A549 (cell line): ENCODE measurements around the gene CRB1.
"Not testable (repeated sequence)": the region's sequence is repeated elsewhere in the genome, so short reads cannot be mapped to it uniquely, and the experiment has no call there.

Experiments
- BHLHE40 ChIP-seq: IDR thresholded peaks from 2 replicates; pipeline ENCODE4 v1.6.1; 2012; ENCODE audit warnings: low read depth, low read length, inconsistent platforms
- GATA3 ChIP-seq: IDR thresholded peaks from 2 replicates; pipeline ENCODE4 v1.6.1; 2012; ENCODE audit warnings: borderline replicate concordance
- MYC ChIP-seq: IDR thresholded peaks from 2 replicates; pipeline ENCODE4 v1.6.1; 2012; ENCODE audit warnings: mild to moderate bottlenecking, inconsistent platforms, low read length, improper control_type of control experiment, borderline replicate concordance
- NR3C1 ChIP-seq: fragments of >200 bp; sonication (Bioruptor Twin); formaldehyde crosslinking; IDR thresholded peaks from 3 replicates; pipeline ENCODE4 v1.6.1; 2017
- POLR2A ChIP-seq: IDR thresholded peaks from 2 replicates; pipeline ENCODE4 v1.6.1; 2012; ENCODE audit warnings: mild to moderate bottlenecking, low read length
- POLR2AphosphoS2 ChIP-seq: conservative IDR thresholded peaks from 2 replicates; pipeline ENCODE4 v1.6.1; 2012; ENCODE audit warnings: low read length, improper control_type of control experiment, inconsistent platforms
- RFX5 ChIP-seq: fragments of 450-650 bp; IDR thresholded peaks from 2 replicates; pipeline ENCODE4 v1.7.1; 2014; ENCODE audit warnings: antibody characterized with exemption, mild to moderate bottlenecking, moderate library complexity
- RNF2 ChIP-seq: fragments of 200-600 bp; sonication (generic); IDR thresholded peaks from 2 replicates; pipeline ENCODE4 v1.6.1; 2016; ENCODE audit warnings: low read depth, mild to moderate bottlenecking, antibody characterized with exemption, moderate library complexity, borderline replicate concordance
- ZFP36 ChIP-seq: fragments of 450-650 bp; IDR thresholded peaks from 2 replicates; pipeline ENCODE4 v1.6.1; 2014; ENCODE audit warnings: borderline replicate concordance; ENCODE audit not compliant: partially characterized antibody
- TF ChIP-seq, protein P1 (sequence below): fragments of >200 bp; sonication (Bioruptor Twin); formaldehyde crosslinking; IDR thresholded peaks from 3 replicates; pipeline ENCODE4 v1.5.1; 2016
- TF ChIP-seq, protein P2 (sequence below): fragments of 200-600 bp; sonication (generic); IDR thresholded peaks from 2 replicates; pipeline ENCODE4 v1.6.1; 2016; ENCODE audit warnings: antibody characterized with exemption, mild to moderate bottlenecking, moderate library complexity
- TF ChIP-seq, protein P3 (sequence below): IDR thresholded peaks from 2 replicates; pipeline ENCODE4 v1.6.1; 2012

DNA sequence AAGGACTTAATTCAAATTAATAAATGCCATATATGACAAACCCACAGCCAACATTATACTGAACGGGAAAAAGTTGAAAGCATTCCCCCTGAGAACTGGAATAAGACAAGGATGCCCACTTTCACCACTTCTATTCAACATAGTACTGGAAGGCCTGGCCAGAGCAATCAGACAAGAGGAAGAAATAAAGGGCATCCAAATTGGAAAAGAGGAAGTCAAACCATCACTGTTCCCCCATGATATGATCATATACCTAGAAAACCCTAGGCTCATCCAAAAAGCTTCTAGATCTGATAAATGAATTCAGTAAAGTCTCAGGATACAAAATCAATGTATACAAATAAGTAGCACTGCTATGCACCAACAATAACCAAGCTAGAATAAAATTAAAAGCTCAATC, 223.5 kb downstream of the CRB1 start:
- TF ChIP-seq RFX5, POLR2A, ZFP36, MYC, RNF2, NR3C1, BHLHE40, POLR2AphosphoS2, GATA3: not testable (repeated sequence)
- TF ChIP-seq, protein P1, sequence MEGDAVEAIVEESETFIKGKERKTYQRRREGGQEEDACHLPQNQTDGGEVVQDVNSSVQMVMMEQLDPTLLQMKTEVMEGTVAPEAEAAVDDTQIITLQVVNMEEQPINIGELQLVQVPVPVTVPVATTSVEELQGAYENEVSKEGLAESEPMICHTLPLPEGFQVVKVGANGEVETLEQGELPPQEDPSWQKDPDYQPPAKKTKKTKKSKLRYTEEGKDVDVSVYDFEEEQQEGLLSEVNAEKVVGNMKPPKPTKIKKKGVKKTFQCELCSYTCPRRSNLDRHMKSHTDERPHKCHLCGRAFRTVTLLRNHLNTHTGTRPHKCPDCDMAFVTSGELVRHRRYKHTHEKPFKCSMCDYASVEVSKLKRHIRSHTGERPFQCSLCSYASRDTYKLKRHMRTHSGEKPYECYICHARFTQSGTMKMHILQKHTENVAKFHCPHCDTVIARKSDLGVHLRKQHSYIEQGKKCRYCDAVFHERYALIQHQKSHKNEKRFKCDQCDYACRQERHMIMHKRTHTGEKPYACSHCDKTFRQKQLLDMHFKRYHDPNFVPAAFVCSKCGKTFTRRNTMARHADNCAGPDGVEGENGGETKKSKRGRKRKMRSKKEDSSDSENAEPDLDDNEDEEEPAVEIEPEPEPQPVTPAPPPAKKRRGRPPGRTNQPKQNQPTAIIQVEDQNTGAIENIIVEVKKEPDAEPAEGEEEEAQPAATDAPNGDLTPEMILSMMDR: not testable (repeated sequence)
- TF ChIP-seq, protein P2, sequence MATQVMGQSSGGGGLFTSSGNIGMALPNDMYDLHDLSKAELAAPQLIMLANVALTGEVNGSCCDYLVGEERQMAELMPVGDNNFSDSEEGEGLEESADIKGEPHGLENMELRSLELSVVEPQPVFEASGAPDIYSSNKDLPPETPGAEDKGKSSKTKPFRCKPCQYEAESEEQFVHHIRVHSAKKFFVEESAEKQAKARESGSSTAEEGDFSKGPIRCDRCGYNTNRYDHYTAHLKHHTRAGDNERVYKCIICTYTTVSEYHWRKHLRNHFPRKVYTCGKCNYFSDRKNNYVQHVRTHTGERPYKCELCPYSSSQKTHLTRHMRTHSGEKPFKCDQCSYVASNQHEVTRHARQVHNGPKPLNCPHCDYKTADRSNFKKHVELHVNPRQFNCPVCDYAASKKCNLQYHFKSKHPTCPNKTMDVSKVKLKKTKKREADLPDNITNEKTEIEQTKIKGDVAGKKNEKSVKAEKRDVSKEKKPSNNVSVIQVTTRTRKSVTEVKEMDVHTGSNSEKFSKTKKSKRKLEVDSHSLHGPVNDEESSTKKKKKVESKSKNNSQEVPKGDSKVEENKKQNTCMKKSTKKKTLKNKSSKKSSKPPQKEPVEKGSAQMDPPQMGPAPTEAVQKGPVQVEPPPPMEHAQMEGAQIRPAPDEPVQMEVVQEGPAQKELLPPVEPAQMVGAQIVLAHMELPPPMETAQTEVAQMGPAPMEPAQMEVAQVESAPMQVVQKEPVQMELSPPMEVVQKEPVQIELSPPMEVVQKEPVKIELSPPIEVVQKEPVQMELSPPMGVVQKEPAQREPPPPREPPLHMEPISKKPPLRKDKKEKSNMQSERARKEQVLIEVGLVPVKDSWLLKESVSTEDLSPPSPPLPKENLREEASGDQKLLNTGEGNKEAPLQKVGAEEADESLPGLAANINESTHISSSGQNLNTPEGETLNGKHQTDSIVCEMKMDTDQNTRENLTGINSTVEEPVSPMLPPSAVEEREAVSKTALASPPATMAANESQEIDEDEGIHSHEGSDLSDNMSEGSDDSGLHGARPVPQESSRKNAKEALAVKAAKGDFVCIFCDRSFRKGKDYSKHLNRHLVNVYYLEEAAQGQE: not testable (repeated sequence)
- TF ChIP-seq, protein P3, sequence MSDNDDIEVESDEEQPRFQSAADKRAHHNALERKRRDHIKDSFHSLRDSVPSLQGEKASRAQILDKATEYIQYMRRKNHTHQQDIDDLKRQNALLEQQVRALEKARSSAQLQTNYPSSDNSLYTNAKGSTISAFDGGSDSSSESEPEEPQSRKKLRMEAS: not testable (repeated sequence)
